ENCODE results near the gene ZNF469. TPM values are rescaled to one million over a fixed set of nuclear protein-coding genes. Genes with fewer than 3 reads are reported as not detected.

The ZNF469 gene
- total and polyA plus RNA-seq, 2 donors (not counting 3 experiments of a cell fraction or from before 2014, with no cell fraction given) = 0.90 to 5.7 TPM

DNA sequence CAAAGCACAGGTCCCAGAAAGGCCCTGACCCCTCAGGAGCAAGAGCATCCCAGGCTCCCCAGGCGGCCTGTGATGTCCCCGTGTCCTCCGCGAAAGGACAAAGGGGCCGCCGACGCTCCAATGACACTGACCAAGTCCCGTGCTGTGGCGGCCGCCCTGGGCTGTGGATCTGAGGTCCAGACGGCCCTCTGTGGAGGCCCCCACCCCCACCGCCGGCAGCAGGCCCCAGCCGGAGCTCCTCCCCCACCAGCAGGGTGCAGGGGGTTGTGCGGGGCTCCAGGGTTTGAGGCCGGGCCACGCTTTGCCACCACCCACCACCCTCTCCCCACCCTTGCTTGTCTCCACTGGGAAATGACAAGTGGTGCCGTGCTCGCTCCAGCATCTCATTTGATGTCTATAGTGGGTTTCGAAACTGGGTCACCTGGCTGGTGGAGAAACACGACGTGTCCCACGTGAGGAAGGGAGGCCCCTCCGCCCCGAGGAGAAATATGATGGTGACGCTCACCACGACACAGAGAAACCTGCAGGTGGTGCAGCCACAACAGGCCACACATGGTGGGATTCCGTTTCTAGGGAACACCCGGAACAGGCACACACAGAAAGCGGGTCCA lies 31.2 kb upstream of the ZNF469 start:
- no peaks in the 10 kb centered on the region for H3K4me1 ChIP-seq (ENCODE audit: control insufficient read depth, extremely low read depth, insufficient read depth, low read length)
- no peaks in the 10 kb centered on the region for H3K9me1 ChIP-seq (replicated peaks; ENCODE audit: control insufficient read depth, extremely low read depth, insufficient read depth, low read length)
- POLR2A ChIA-PET = no interaction called here
- no peak overlapping the region for H3K27ac ChIP-seq (ENCODE audit: insufficient read depth, low read depth, low read length)
- H2AFZ ChIP-seq (ENCODE audit: low read depth, low read length) = no peak overlapping the region
- H3K9me3 ChIP-seq (replicated peaks; ENCODE audit: control insufficient read depth, insufficient read depth, low read length) = no peaks in the 10 kb centered on the region
- H3K27me3 ChIP-seq (ENCODE audit: control insufficient read depth in 2 of 2, insufficient read depth in 2 of 2, low read length in 2 of 2) = no peaks in the 10 kb centered on the region
- FAIRE-seq (no peak), DNase-seq (ENCODE audit: low read depth, low spot score) (no peak)
- no peak overlapping the region for H3K4me2 ChIP-seq (ENCODE audit: insufficient read depth, low read length)
- no peak overlapping the region for H3K9ac ChIP-seq (replicated peaks; ENCODE audit: extremely low read depth, insufficient read depth, low read length)
- no TSS peak for BruUV-seq (replicated peaks)
- no peak overlapping the region for H3K4me3 ChIP-seq (replicated peaks in 1 of 3; ENCODE audit: insufficient read depth in 1 of 3, low read depth in 1 of 3, low read length in 3 of 3)
- dilution Hi-C loops (cut with MboI; ENCODE audit: extremely low pct_ligation_motif_present, low sequenced_read_pairs) (no loop called here), intact Hi-C loops (cut with micrococcal nuclease) (no loop called here)
- TF ChIP-seq, protein P1, sequence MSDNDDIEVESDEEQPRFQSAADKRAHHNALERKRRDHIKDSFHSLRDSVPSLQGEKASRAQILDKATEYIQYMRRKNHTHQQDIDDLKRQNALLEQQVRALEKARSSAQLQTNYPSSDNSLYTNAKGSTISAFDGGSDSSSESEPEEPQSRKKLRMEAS (IDR thresholded peaks at IDR 0.05; ENCODE audit: insufficient read depth, insufficient read length) = no peak
- no peak for TF ChIP-seq POLR2A (IDR thresholded peaks at IDR 0.05; ENCODE audit: low read depth, low read length)
- TF ChIP-seq, protein P2, sequence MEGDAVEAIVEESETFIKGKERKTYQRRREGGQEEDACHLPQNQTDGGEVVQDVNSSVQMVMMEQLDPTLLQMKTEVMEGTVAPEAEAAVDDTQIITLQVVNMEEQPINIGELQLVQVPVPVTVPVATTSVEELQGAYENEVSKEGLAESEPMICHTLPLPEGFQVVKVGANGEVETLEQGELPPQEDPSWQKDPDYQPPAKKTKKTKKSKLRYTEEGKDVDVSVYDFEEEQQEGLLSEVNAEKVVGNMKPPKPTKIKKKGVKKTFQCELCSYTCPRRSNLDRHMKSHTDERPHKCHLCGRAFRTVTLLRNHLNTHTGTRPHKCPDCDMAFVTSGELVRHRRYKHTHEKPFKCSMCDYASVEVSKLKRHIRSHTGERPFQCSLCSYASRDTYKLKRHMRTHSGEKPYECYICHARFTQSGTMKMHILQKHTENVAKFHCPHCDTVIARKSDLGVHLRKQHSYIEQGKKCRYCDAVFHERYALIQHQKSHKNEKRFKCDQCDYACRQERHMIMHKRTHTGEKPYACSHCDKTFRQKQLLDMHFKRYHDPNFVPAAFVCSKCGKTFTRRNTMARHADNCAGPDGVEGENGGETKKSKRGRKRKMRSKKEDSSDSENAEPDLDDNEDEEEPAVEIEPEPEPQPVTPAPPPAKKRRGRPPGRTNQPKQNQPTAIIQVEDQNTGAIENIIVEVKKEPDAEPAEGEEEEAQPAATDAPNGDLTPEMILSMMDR (IDR thresholded peaks at IDR 0.05; ENCODE audit: extremely low read depth in 1 of 2, insufficient read depth in 1 of 2, low read depth in 1 of 2, low read length in 2 of 2) = no peak
- no peak for TF ChIP-seq MYC (IDR thresholded peaks at IDR 0.05; ENCODE audit: low read depth, low read length)
- TF ChIP-seq EZH2 (IDR thresholded peaks at IDR 0.05; ENCODE audit: borderline replicate concordance, low read depth, low read length, severe bottlenecking) = no peak
- TF ChIP-seq POLR2AphosphoS5 (IDR thresholded peaks at IDR 0.05; ENCODE audit: insufficient read depth, low read depth, low read length) = no peak
- TF ChIP-seq GATA2 (IDR thresholded peaks at IDR 0.05; ENCODE audit: insufficient read depth, insufficient read length, low read depth, low read length) = no peak
- no peak for TF ChIP-seq FOS (IDR thresholded peaks at IDR 0.05; ENCODE audit: borderline replicate concordance, insufficient read depth, low read length)
- TF ChIP-seq JUN (IDR thresholded peaks at IDR 0.05; ENCODE audit: borderline replicate concordance, insufficient read depth, insufficient read length, low read depth) = no peak
- CTCF ChIA-PET = no interaction called here
- no peaks in the 10 kb centered on the region for H3K36me3 ChIP-seq (ENCODE audit: control insufficient read depth in 2 of 2, extremely low read depth in 1 of 2, insufficient read depth in 2 of 2, low read length in 2 of 2)
- H4K20me1 ChIP-seq (replicated peaks; ENCODE audit: control insufficient read depth, extremely low read depth, insufficient read depth, low read length) = no peaks in the 10 kb centered on the region
- no peaks in the 10 kb centered on the region for H3K79me2 ChIP-seq (ENCODE audit: control insufficient read depth, insufficient read depth, low read length)
